NCI-H1105 (cell line): ENCODE results near the gene CNMD.

Experiments
- DNase-seq: peaks from one replicate; lab custom pipeline; 2025; lab: John Stamatoyannopoulos, UW

Gene CNMD

DNA sequence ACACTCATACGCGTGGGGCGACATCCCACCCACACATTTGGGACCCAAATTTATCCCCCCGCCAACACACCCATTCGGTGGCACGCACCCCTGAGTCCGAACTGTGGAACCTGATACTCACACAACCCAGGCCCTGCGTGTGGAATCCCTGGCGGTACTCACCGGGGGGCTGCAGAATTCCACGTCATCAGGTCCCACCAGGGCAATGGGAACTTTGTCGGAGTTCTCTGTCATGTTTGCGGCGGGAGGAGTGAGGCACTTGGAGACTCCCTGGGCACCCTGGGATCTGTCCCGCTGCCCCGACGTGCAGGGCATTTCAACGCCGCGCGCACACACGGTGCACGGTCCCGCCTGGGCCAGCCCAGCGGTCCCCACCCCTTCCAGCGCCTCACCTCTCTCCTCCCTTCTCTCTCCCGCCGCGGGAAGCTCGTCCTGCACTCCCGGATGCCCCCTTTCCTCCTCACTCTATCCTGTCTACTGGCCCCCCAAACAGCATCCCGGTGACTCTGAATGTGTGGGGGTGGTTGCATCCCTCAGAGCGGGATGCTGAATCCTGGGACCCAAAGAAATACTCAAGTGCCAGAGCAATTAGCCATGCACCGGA lies at the start of gene CNMD:
TSS of gene CNMD (minus strand) at position 353 of the 604 bp plus-strand sequence. CDS start at position 234, 119 bp downstream.
- DNase-seq, result no peak

DNA sequence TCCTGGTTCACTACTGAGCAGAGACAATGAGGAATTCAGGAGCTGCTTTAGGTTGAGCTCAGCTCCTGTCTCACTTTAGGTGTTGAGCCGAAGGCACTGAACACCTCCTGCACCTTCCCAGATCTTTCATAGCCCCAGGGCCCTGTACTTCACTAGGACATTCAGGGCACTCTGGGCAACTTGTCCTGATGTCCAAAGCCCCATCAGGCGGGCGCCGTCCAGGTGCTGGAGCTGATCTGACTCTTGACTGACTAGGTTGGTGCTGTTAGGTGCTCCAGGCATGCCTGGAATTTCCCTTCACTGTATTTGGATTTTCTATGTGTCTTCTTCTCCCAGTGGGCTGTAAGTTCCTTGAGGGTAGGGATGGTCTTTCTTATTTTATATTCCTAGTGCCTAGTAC lies 48.4 kb upstream of the CNMD start:
- DNase-seq, result no peak

DNA sequence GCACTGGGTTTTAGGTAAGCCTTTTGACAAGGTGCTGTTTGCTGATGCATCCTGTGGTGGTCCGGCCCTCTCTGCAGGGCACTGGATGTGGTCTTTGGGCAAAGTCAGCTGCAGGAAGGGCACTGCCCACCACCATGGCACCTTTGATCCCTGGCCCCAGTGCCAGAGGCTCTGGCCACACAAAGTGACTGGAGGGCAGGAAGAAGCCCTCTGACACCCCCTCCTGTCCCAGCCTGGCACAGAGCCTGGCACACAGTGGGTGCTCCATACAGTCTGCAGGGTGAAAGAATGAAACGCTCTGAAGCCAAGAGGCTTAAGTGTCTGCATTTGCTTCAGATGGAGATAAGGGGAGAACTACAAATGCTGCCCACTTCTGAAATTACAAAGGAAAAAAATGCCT lies 47.6 kb upstream of the CNMD start:
- no peak for DNase-seq

DNA sequence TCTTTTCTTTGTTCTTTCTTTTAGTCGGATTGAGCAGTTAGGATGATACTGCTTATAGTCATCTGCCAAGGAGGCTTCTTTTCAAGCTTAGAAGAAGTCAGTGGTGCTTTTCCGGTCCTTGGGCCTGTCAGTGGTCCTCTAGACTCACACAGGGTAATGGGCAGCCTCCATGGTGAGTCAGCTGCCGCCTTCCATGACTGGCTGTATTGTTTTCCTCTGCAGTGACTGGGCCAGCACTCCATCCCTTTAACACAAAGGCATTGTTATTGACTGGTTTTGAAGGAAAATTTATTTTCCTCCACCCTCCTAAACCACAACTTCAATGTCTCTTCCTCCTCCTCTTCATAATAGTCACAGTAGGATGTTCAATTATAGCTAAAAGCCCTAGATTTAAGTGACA lies 47.1 kb upstream of the CNMD start:
- no peak for DNase-seq

DNA sequence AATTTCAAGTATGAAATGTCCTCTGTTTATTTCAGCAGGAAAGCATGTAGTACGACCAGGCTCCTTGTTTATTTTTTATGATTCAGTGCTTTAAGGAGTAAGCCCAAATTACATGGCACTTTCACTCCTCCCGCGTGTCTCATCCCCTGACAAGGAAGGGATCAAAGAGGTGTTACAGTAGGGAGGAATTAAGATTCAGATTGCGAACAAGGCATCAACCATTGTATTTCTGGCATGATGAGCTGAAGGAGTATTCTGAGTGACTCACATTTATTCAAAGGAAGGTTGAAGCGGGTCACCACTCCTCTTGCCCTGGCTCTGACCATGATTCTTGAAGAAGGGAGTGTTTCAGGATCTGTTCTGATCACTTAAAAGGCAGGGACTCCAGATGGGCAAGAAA lies 46.1 kb upstream of the CNMD start:
- no peak for DNase-seq

DNA sequence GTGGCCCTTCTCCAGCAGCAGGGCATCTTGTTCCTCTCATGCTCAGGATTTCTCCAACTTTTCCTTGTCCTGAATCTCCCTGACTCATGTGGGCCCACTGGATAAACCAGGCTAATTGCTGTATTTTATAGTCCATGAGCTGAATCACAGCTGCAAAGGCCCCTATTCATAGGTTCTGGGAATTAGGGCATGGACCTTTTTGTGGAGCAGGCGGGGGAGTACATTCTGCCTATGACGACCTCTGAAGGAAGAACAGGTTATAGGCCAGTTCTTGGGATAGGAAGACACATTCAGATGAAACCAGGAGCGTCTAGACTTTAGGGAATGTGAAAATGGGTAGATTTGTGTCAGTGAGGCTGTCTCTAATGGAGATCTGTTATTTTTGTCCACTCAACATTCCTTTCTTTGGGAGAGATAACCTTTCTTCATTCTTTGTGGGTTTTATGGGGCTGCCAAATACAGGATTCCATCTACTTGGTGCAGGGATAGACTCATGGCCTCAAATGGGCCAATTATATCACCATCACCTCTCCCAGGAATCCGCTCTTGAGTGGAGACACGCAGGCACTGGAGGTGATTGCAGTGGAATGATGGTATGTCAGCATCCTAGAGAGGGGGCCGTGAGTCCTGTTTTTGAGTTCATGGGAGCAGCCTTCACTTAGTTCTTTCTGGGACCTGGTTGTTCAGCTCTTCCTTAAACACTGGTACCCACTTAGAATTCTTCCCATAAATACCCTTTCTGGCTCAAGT lies 45.1 kb upstream of the CNMD start:
- no peak for DNase-seq

DNA sequence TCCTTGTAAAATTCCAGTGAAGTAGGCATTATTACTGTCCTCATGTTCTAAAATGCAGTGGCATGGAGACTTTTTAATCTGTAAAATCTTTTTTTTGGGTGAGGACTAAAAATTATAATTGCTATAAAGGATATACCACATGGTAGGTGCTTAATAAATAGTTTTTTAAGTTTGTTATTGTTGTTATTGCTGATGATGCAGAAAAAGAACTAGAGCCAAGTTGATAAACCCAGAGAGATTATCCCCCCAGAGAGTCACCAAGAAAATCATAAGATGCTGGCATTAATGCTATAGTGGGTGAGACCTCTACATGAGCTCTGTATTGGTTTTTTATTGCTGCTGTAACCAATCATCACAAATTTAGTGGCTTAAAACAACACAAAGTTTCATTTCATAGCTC lies 44.3 kb upstream of the CNMD start:
- DNase-seq, result no peak

DNA sequence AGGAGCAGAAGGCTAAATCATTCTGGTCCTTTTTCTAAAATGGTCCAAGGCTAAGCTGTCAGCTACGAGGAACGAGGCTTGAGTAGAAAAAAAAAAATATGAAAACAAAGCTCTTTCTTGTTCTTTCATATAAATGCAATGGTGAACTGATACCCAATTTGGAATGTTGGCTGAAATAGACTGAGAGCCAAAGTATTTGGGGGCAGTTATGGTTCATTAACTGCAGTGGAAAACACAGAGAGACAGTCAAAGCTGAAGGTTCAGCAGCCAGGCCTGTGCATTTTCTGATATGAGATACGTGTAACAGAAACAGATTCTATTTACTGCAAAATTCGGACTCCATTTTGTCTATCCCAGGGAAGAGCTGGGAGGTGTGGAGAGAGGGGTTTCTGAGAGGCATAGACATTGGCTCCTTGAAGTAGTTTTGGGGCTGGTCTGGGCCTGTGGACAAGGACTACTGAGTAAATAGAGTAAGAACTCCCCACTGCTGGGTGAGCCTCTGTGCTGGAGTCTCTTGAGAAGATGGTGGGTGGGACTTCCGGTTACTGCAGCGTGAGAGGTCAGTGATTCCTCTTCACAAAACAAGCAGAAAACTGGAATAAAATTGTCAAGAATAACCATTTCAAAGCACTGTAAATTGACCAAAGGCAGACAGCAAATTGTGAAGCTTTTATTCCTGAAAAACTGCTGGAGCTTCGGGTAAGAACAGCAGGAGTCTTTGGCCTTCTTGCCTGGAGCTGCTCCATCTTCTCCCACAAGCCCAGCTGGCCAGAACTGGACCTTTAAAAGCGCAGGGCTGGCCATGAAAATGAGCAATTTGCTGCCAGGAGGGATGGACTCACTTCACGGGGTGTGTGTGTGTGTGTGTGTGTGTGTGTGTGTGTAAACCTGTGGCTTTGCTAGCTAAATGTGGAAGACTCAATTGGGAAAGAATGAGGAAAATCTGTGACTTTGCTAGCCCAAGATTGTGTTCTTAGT lies 43.1 kb upstream of the CNMD start:
- DNase-seq, result no peak

DNA sequence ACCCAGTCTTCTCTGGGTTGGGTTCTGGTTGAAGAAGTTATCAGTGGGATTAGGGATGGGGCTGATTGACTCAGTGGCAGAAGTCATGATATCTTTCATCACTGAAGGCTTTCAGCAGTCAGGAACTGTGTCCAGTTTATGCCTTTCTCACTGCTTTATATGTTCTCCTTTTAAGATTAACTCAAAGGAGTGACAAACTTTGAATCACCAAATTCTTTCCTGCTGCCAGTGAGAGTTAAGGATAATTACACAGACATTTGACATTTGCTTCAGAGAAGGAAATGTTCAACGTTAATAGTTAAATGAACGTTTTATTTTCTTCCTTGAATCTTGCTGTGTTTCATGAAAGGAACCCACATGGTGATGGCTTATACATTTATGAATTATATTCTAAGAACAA lies 41.0 kb upstream of the CNMD start:
- DNase-seq, result no peak

DNA sequence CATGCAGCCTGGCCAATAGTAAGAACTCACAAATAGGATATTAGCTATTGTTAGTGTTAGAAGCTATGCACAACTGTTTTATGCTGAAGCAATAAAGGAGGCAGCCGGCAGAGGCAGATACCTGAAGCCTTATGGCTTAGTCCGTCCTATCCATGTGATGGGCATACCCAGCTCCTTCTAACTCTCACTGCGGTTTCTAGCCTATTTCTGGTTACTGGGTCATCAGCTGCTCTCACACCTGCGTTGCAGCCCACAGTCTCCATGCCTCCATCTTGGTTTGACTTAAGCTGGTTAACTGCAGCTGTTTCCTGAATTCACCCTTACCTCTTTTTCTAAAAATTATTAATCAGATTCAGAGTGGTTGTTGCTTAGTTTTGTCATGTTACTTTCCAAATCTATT lies 40.5 kb upstream of the CNMD start:
- no peak for DNase-seq

DNA sequence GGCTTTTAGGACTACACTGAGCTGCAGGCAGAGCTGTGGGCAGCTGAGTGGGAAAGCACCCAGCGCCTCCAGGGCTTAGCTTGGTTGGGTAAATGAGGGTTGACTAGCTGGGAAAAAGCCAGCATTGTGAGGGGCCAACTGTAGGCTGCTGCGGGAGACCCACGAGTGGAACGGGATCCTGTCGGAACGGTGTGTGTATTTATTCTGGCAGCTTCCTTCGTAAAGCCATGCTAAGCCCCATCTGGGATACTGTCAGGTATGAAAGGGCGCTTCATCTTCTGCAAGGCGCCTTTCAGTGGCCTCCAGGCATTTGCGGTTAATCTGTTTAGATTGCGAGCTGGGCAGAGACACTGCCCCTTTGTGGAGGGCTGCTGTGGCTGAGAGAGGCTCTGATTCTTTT lies 39.5 kb upstream of the CNMD start:
- no peak for DNase-seq

DNA sequence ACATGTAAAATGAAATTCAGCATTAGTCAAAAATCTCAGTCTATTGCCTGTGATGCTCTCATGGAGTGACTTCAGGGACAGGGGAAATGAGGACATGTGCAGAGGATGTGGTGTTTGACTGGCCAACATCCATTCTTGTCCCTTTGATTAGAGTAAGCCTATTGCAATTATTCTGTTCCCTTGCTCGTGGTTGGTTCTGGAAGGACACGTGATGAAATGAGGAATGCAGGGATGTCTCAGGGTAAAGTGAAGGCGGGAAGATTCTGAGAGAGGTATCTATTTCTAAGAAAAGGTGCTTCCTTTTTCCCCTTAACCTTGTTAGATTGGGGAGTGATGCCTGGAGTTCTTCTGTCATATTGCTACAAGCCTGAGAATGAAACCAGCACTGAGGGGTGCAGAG lies 37.1 kb upstream of the CNMD start:
- no peak for DNase-seq

DNA sequence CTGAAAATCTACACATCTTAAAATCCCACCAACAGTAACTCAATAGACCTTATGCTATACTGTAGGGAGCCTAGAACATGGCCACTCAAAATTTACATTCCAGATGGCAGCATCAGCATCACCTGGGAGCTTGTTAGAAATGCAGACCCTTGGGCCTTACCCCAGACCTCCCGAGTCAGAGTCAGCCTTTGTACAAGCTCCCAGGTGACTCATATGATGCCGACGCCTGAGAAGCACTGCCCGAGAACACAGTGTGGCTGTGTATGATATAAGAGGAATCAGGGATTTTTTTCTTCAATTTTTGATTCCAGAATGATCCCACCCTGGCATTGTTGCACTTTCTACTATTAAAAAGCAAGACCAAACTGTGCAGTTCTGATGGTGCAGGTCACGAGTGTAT lies 35.9 kb upstream of the CNMD start:
- DNase-seq, result no peak

DNA sequence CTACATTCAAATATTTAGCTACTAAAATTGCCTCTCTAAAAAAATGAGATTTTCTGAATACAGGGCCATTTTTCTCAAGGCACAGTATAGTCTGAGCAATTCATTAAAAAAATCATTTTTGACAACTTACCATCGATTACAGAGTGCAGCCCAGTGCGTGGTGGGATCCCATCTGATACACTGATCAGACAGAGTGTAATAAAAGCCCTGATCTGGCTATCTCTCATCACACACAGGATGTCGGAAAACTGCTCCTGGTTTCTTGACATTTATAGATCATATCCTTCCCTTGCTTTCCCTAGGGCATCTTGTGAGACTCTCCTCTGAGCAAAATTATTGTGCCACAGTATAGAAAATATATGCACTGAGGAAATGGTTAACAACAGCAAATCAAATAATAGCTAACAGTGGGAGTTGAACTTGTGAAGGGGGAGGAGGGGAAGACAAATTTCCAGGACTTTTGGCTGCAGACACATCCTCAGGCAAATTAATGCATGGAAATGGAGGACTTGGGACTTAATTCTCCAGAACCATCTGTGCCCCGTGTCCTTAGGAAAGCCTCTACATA lies 28.4 kb upstream of the CNMD start:
- DNase-seq, result no peak

DNA sequence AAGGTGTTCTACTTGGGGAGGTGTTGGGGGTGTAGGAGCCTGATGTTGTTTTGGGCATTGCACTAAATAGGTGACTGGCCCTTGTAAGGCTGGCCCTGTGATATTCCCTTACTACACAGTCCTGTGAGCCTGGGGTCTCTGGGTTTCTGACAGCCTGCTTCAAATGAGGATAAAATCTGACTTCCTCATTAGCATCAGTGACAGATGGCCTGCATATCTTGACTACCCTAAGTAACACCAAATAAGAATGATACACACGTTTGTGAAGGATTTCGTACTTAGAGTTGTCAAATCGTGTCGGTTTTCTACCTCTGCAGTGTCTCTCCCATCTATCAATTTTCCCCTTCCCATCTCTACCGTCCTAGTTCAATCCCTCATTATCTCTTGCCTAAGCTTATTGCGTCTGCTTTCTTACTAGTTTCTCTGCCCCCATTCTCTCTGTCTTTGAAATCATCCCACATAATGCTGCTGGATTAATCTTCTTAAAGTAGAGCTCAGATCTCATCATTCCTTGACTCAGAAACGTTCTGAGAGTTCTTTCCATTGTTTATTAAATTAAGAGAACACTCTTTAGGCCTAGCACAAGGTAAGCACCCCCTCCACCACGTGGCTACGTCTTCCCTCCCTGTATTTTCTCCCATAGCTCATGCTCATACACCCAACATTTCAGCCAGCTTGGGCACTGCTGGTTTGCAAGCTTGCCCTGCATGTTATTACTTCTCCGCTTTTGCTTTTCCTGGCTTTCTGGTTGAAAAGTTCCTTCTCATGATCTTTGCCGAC lies 26.2 kb upstream of the CNMD start:
- DNase-seq, result no peak

DNA sequence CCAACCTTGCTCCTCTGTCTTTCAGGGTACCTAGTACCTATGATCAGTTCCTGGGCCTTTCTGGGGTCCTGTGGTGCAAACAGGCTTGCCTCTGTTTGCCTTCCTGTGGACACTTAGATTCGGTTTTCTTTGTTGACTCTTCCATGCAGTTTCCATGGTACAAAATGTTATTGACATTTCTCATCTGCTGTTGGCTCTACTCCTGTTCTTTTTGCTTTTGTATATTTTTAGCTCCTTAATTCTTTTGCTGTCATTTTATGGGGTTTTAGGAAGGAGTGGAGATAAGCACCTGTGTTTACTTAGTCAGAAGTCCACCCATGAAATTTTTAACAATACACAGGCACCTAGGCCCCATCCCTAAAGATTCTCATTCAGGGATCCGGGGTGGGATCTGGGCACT lies 20.5 kb upstream of the CNMD start:
- no peak for DNase-seq

DNA sequence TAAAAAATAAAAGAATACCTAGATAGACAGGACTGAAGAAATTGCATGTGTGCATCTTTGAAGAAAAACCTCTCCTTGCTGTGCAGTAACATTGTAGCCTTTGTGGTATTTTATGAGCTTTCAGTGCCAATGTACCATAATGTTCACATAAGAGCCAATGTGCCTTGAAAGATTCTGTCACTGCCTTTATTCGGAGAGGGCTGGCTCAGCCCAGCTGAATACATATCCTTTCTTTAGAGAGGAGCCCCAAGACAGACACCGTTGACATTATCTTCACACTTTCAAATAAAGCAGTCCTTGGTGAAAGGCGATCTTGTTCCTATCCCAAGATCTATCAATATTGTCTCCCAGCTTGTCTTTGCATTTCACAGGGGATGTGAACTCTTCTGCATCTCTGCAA lies 18.5 kb upstream of the CNMD start:
- DNase-seq, result no peak

DNA sequence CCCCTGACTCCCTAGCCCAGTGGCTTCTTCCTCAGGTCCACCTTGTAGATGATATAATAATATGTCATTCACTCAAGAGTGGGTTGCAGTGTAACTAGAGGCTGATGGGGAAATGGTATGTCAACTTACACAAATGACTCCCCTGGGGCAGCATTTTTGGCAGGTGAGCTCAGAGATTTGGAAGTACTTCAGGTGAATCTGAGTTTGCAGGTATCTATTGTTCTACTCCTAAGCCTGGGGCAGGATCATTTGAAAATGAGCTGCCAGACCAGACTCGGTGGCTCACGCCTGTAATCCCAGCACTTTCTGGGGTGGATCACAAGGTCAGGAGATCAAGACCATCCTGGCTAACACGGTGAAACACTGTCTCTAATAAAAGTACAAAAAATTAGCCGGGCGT lies 11.6 kb upstream of the CNMD start:
- DNase-seq, result no peak

DNA sequence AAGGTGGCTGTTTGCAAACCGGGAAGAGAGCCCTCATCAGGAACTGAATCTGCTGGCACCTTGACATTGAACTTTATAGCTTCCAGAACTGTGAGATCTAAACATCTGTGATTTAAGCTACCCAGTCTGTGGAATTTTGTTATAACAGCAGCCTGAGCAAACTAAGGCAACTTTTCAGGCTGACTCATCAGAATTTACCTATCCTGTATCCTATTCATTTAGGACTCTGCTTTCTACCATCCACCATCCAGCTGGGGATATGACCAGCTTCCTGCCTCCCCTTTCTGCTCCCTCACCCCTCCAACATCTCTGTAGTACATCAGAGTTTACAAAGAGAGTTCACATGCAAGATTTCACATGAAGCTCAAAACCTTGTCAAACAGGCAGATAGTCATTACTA lies 11.1 kb upstream of the CNMD start:
- no peak for DNase-seq

DNA sequence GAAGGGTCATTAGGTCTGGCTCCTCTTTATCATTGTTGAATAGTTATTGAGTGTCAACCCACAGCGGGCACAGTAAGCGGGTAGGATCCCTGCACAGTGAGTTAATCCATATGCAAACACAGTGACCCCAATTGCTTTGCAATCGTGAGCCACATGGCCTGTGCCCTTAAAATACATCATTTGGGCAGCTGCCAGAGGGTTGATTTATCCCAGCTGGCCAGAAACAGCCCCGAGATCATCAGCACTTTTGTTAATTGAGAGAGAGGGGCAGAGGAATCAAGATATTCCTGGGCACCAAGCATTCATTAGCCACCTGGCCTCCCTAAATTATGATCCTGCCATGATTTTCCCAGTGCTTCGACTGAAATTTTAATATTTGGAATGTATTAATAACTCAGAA lies 9.8 kb upstream of the CNMD start:
- DNase-seq, result peak; percentile 22

DNA sequence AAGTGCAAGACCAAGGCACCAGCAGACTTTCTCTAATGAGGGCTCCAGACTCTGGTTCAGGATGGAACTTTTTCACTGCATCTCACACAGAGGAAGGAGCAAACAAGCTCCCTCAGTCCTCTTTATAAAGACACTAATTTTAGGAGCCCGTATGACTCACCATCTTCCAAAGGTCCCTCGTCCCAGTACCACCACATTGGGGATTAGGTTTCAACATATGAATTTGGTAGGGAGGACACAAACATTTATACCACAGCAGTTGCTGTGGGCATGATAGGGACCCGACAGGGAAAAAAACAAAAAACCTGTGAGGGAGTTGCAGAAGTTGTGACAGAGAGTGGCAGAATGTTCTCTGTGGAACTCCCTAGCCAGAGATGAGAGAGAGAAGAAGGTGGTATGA lies 6.5 kb upstream of the CNMD start:
- no peak for DNase-seq
